HEK293 (cell line): ENCODE results near the gene SLC26A1.
A peak's percentile ranks its signal among the peaks of the same experiment; 100 is the strongest.

Source experiments
- CTCF ChIA-PET: fragments of 350-600 bp; formaldehyde crosslinking; extraction: SDS; loops from one replicate; lab custom pipeline; 2021; ENCODE audit warnings: antibody characterized with exemption; lab: Yijun Ruan, JAX
- POLR2A ChIA-PET: fragments of 300-600 bp; formaldehyde crosslinking; extraction: SDS; loops from one replicate; lab custom pipeline; 2020; ENCODE audit warnings: antibody characterized with exemption, inconsistent platforms; lab: Yijun Ruan, JAX
- H3K27ac ChIP-seq: fragments of 200-500 bp; sonication (Bioruptor generic); 2 replicates; pipeline ENCODE4 v1.5.1; 2014; ENCODE audit warnings: low read depth, low read length, control low read depth, inconsistent platforms; ENCODE audit errors: extremely low read depth
- H3K36me3 ChIP-seq, 2 experiments: fragments of 200-500 bp in 1 of 2; sonication (Bioruptor generic) in 1 of 2; 1 replicate in 1 of 2; 2 replicates in 1 of 2; pipeline ENCODE4 v1.5.1; 2014 to 2017; ENCODE audit warnings: inconsistent platforms in 2 of 2, low read length in 2 of 2; ENCODE audit not compliant: control insufficient read depth in 2 of 2, insufficient read depth in 1 of 2
- H3K4me1 ChIP-seq: fragments of 200-500 bp; sonication (Bioruptor generic); 2 replicates; pipeline ENCODE4 v1.5.1; 2014; ENCODE audit warnings: mild to moderate bottlenecking, low read length, inconsistent platforms; ENCODE audit not compliant: control insufficient read depth, insufficient read depth
- H3K4me3 ChIP-seq: 2 replicates; pipeline ENCODE4 v1.5.1; 2011; ENCODE audit warnings: low read depth, mild to moderate bottlenecking, control low read depth, low read length, moderate library complexity
- H3K9me3 ChIP-seq: fragments of 200-500 bp; sonication (Bioruptor generic); 2 replicates; pipeline ENCODE4 v1.5.1; 2014; ENCODE audit warnings: low read depth, low read length, inconsistent platforms; ENCODE audit not compliant: control insufficient read depth, insufficient read depth
- EGR2 ChIP-seq: fragments of 450-650 bp; formaldehyde crosslinking; IDR thresholded peaks from 2 replicates; pipeline ENCODE4 v1.5.1; 2016; ENCODE audit warnings: low read depth, missing biosample characterization, missing genetic modification characterization
- GLI4 ChIP-seq: fragments of 450-650 bp; formaldehyde crosslinking; IDR thresholded peaks from 2 replicates; pipeline ENCODE4 v1.5.1; 2016; ENCODE audit warnings: missing biosample characterization, missing genetic modification characterization
- GLIS1 ChIP-seq: fragments of 450-650 bp; formaldehyde crosslinking; IDR thresholded peaks from 2 replicates; pipeline ENCODE4 v1.5.1; 2016; ENCODE audit warnings: missing biosample characterization, missing genetic modification characterization
- GLIS2 ChIP-seq: fragments of 450-650 bp; formaldehyde crosslinking; IDR thresholded peaks from 2 replicates; pipeline ENCODE4 v1.5.1; 2016; ENCODE audit warnings: missing biosample characterization, missing genetic modification characterization
- KLF8 ChIP-seq: fragments of 450-650 bp; formaldehyde crosslinking; IDR thresholded peaks from 2 replicates; pipeline ENCODE4 v1.5.1; 2016; ENCODE audit warnings: missing biosample characterization, missing genetic modification characterization
- KLF9 ChIP-seq: fragments of 450-650 bp; formaldehyde crosslinking; IDR thresholded peaks from 2 replicates; pipeline ENCODE4 v1.5.1; 2016; ENCODE audit warnings: missing biosample characterization, missing genetic modification characterization, low read depth
- PRDM10 ChIP-seq: fragments of 450-650 bp; formaldehyde crosslinking; IDR thresholded peaks from 2 replicates; pipeline ENCODE4 v1.5.1; 2016; ENCODE audit warnings: missing biosample characterization, missing genetic modification characterization
- SCRT1 ChIP-seq: fragments of 450-650 bp; formaldehyde crosslinking; IDR thresholded peaks from 2 replicates; pipeline ENCODE4 v1.5.1; 2016; ENCODE audit warnings: missing biosample characterization, missing genetic modification characterization, borderline replicate concordance
- SP2 ChIP-seq: fragments of 450-650 bp; formaldehyde crosslinking; IDR thresholded peaks from 2 replicates; pipeline ENCODE4 v1.5.1; 2016; ENCODE audit warnings: missing biosample characterization, missing genetic modification characterization
- SP3 ChIP-seq: fragments of 450-650 bp; formaldehyde crosslinking; IDR thresholded peaks from 2 replicates; pipeline ENCODE4 v1.5.1; 2016; ENCODE audit warnings: missing biosample characterization, missing genetic modification characterization
- SP7 ChIP-seq: fragments of 450-650 bp; formaldehyde crosslinking; IDR thresholded peaks from 2 replicates; pipeline ENCODE4 v1.5.1; 2016; ENCODE audit warnings: missing biosample characterization, missing genetic modification characterization
- TRIM28 ChIP-seq: IDR thresholded peaks from 2 replicates; pipeline ENCODE4 v1.6.1; 2011; ENCODE audit warnings: low read length, control low read depth, borderline replicate concordance
- ZFHX2 ChIP-seq: fragments of 450-650 bp; formaldehyde crosslinking; conservative IDR thresholded peaks from 2 replicates; pipeline ENCODE4 v1.5.1; 2016; ENCODE audit warnings: missing biosample characterization, missing genetic modification characterization
- ZIC2 ChIP-seq: fragments of 450-650 bp; formaldehyde crosslinking; IDR thresholded peaks from 2 replicates; pipeline ENCODE4 v1.5.1; 2016; ENCODE audit warnings: missing biosample characterization, missing genetic modification characterization
- ZNF2 ChIP-seq: fragments of 450-650 bp; formaldehyde crosslinking; IDR thresholded peaks from 2 replicates; pipeline ENCODE4 v1.5.1; 2016; ENCODE audit warnings: missing biosample characterization, missing genetic modification characterization
- ZNF292 ChIP-seq: fragments of 450-650 bp; formaldehyde crosslinking; IDR thresholded peaks from 2 replicates; pipeline ENCODE4 v1.5.1; 2016; ENCODE audit warnings: low read depth, missing biosample characterization, missing genetic modification characterization, borderline replicate concordance
- ZNF335 ChIP-seq: fragments of 450-650 bp; formaldehyde crosslinking; conservative IDR thresholded peaks from 2 replicates; pipeline ENCODE4 v1.5.1; 2016; ENCODE audit warnings: missing biosample characterization, missing genetic modification characterization
- ZNF341 ChIP-seq: fragments of 450-650 bp; formaldehyde crosslinking; IDR thresholded peaks from 2 replicates; pipeline ENCODE4; 2016; ENCODE audit warnings: low read depth, missing biosample characterization, missing genetic modification characterization
- ZNF350 ChIP-seq: fragments of 450-650 bp; formaldehyde crosslinking; IDR thresholded peaks from 2 replicates; pipeline ENCODE4 v1.5.0; 2017; ENCODE audit warnings: missing biosample characterization, mild to moderate bottlenecking, missing genetic modification characterization
- ZNF600 ChIP-seq: fragments of 450-650 bp; formaldehyde crosslinking; IDR thresholded peaks from 2 replicates; pipeline ENCODE4 v1.5.1; 2016; ENCODE audit warnings: missing biosample characterization, missing genetic modification characterization
- TF ChIP-seq, protein P1 (sequence below): fragments of 450-650 bp; formaldehyde crosslinking; IDR thresholded peaks from 2 replicates; pipeline ENCODE4 v1.5.1; 2017; ENCODE audit warnings: missing biosample characterization, missing genetic modification characterization
- TF ChIP-seq, protein P2 (sequence below): fragments of 450-650 bp; formaldehyde crosslinking; conservative IDR thresholded peaks from 2 replicates; pipeline ENCODE4 v1.5.1; 2016; ENCODE audit warnings: low read depth, missing biosample characterization, missing genetic modification characterization

The SLC26A1 gene

GRCh38 chr4:1027915-1028238 lies 34.7 kb upstream of the SLC26A1 start:
- Histone ChIP-seq H3K4me1 (no peaks in the 10 kb centered on the region), H3K36me3 (peaks cover 0 to 21% of the 10 kb centered on the region in 2 experiments; a peak in 1 of 3 replicates), H3K4me3 (no peak overlapping the region), H3K27ac (no peak overlapping the region), H3K9me3 (no peaks in the 10 kb centered on the region)
- TF ChIP-seq GLIS2 (tag by site-specific recombination) (peak; percentile 56; the same call in 1 of the 2 replicates), ZNF335 (tag by site-specific recombination) (no peak), GLIS1 (peak; percentile 20; the same call in 1 of the 2 replicates), SP3 (tag by site-specific recombination) (0 out of 2 replicates have a peak, but pooled peaks have one; percentile 19), ZNF2 (tag by site-specific recombination) (no peak)
- ChIA-PET CTCF (no interaction called here), POLR2A (no interaction called here)

GRCh38 chr4:1027219-1027914 lies 34.2 kb upstream of the SLC26A1 start:
- TF ChIP-seq KLF8, result no peak
- peak; percentile 41; the same call in 1 of the 2 replicates for TF ChIP-seq ZIC2 (tag by site-specific recombination)
- TF ChIP-seq, all 188 proteins: peak for 1
- Histone ChIP-seq H3K9me3 (no peaks in the 10 kb centered on the region), H3K27ac (no peak overlapping the region), H3K36me3 (peaks cover 0 to 21% of the 10 kb centered on the region in 2 experiments; a peak in 1 of 3 replicates), H3K4me1 (no peaks in the 10 kb centered on the region), H3K4me3 (no peak overlapping the region)
- POLR2A ChIA-PET, result no interaction called here
- CTCF ChIA-PET, result interaction anchor here (0.6 kb wide), 1 partner anchor 207 kb away, joined by 3 read pairs; no protein-coding TSS in a partner anchor

- Histone ChIP-seq H3K36me3 (peaks cover 0 to 21% of the 10 kb centered on the region in 2 experiments; a peak in 1 of 3 replicates), H3K27ac (no peak overlapping the region), H3K4me1 (no peaks in the 10 kb centered on the region), H3K9me3 (no peaks in the 10 kb centered on the region), H3K4me3 (no peak overlapping the region)
- CTCF ChIA-PET, result no interaction called here
- POLR2A ChIA-PET, result no interaction called here
- TF ChIP-seq TRIM28 (peak; percentile 19; the same call in 1 of the 2 replicates), ZNF350 (tag by site-specific recombination) (no peak), KLF9 (tag by site-specific recombination) (0 out of 2 replicates have a peak, but pooled peaks have one; percentile 21), SP2 (tag by site-specific recombination) (peak; percentile 57), ZFHX2 (peak; percentile 66), ZNF600 (tag by site-specific recombination) (peak; percentile 25; the same call in 1 of the 2 replicates), SCRT1 (tag by site-specific recombination) (no peak), ZNF341 (tag by site-specific recombination) (0 out of 2 replicates have a peak, but pooled peaks have one; percentile 23), SP7 (tag by site-specific recombination) (no peak), EGR2 (tag by site-specific recombination) (peak; percentile 53; the same call in 1 of the 2 replicates), ZNF292 (tag by site-specific recombination) (no peak), PRDM10 (no peak), SP3 (tag by site-specific recombination) (peak; percentile 59), GLI4 (no peak)
- TF ChIP-seq, protein P1, sequence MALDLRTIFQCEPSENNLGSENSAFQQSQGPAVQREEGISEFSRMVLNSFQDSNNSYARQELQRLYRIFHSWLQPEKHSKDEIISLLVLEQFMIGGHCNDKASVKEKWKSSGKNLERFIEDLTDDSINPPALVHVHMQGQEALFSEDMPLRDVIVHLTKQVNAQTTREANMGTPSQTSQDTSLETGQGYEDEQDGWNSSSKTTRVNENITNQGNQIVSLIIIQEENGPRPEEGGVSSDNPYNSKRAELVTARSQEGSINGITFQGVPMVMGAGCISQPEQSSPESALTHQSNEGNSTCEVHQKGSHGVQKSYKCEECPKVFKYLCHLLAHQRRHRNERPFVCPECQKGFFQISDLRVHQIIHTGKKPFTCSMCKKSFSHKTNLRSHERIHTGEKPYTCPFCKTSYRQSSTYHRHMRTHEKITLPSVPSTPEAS (tag by site-specific recombination), result peak; percentile 71
- TF ChIP-seq, protein P2, sequence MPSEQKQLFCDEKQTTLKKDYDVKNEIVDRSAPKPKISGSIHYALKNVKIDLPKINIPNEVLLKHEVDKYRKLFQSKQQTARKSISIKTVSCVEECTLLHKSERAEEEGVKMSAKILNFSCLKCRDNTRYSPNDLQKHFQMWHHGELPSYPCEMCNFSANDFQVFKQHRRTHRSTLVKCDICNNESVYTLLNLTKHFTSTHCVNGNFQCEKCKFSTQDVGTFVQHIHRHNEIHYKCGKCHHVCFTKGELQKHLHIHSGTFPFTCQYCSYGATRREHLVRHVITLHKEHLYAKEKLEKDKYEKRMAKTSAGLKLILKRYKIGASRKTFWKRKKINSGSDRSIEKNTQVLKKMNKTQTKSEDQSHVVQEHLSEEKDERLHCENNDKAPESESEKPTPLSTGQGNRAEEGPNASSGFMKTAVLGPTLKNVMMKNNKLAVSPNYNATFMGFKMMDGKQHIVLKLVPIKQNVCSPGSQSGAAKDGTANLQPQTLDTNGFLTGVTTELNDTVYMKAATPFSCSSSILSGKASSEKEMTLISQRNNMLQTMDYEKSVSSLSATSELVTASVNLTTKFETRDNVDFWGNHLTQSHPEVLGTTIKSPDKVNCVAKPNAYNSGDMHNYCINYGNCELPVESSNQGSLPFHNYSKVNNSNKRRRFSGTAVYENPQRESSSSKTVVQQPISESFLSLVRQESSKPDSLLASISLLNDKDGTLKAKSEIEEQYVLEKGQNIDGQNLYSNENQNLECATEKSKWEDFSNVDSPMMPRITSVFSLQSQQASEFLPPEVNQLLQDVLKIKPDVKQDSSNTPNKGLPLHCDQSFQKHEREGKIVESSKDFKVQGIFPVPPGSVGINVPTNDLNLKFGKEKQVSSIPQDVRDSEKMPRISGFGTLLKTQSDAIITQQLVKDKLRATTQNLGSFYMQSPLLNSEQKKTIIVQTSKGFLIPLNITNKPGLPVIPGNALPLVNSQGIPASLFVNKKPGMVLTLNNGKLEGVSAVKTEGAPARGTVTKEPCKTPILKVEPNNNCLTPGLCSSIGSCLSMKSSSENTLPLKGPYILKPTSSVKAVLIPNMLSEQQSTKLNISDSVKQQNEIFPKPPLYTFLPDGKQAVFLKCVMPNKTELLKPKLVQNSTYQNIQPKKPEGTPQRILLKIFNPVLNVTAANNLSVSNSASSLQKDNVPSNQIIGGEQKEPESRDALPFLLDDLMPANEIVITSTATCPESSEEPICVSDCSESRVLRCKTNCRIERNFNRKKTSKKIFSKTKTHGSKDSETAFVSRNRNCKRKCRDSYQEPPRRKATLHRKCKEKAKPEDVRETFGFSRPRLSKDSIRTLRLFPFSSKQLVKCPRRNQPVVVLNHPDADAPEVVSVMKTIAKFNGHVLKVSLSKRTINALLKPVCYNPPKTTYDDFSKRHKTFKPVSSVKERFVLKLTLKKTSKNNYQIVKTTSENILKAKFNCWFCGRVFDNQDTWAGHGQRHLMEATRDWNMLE (tag by site-specific recombination), result no peak
Measured at GRCh38 chr4:1026115-1026514, 32.9 kb upstream of the SLC26A1 start.
